ENCODE measurements around the gene MGLL. TPM values are rescaled to one million over a fixed set of nuclear protein-coding genes. Genes with fewer than 3 reads are reported as not detected.

Gene MGLL
- polyA plus RNA-seq, 4 donors, result 21.3 to 28.0 (median 26.9) TPM

DNA sequence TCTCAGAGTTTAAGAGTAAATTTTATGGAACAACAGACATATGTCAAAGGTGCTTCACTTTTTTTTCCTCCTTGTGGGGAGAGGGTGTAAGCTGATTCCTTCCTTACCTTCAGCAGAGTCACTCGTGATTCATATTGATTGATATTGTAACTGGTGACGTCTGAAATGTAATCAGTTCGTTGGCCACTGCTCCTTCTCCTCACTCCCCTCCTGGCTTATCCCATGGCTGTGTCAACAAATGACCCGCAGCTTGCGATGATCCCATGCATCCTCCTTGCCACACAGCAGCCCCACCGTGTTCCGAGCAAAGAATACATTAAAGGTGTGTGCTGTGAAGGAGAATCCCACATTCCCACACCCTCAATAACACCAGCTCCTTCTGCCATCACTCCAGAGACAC, 7.3 kb downstream of the MGLL start:
- DNase-seq (ENCODE audit: low read depth in 4 of 4, low spot score in 2 of 4), result no peak

DNA sequence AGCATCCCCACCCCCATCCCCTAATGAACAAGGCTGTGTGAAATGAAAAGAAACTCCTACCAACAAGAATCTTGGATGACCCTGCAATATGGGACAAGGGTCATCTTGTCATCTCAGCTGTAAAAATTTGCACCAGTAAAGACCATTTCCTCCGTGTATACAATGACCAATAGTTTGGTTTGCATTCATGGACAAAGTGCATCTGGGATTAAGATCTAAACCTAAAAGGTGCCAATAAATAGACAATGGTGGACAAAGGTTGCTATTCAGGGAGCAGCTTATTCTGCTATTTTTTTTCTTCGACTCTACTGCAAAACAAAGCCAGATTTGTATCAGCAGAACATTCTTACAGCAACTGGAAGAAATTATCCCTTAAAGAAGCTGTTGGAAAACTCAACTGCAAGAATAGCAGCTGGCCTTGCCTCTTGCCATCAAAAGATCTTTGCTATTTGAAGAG, 8.0 kb downstream of the MGLL start:
- no peak for DNase-seq (ENCODE audit: low read depth in 4 of 4, low spot score in 2 of 4)

DNA sequence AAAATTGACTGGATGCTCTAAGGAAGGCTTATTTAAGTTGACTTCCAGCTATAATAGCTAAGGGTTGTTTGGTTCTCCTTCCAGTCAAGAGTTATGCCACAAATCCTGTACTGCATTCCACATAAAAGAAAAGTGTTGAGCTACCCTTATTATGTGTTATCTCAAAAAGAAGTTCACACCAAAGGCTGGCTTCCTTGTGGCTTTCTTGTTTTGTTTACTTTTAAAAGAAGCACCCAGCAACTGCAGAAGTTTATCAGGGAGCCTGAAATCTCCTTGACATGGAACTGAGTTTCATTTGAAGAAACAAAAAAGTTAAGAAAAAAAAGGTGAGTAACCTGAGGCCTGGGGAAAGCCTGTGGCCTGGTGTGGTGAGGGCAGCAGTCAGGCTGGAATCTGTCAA, 10.2 kb downstream of the MGLL start:
- no peak for DNase-seq (ENCODE audit: low read depth in 4 of 4, low spot score in 2 of 4)

DNA sequence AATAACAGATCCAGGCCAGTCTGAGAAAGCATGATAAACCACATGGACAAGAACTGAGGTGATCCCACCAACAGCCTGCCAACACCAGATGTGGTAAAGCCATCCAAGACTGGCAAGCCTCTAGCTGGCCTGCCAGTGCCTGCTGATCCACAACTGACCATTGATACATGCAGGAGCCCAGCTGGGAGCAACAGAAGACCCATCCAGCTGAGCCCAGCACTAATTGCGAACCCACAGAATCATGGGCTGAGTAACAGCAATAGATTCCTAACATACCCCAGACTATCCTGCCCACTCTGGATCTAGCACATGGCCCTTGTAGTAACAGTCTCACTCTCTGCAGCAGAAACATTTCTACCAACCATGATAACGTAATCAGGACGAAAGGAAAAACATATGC, 10.6 kb downstream of the MGLL start:
- no peak for DNase-seq (ENCODE audit: low read depth in 4 of 4, low spot score in 2 of 4)

DNA sequence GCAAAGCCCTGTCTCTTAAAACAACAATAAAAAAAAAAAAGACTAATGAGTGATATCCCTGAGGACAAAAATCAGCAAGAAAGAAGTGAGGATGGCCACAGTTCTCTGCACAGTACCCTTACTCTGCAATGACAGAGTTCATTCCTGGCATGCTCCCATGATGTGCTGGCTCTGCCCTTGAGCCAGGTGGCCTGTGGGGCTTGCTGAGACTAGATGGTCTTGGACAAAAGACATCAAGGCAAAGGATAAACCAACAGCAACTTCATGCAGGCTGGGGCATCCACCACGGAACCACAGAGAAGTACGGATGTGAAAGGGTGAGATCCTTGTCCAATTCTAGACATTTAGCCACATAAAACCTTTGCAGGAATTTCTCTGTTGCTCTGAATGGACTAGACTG, 12.7 kb downstream of the MGLL start:
- DNase-seq (ENCODE audit: low read depth in 4 of 4, low spot score in 2 of 4), result no peak

DNA sequence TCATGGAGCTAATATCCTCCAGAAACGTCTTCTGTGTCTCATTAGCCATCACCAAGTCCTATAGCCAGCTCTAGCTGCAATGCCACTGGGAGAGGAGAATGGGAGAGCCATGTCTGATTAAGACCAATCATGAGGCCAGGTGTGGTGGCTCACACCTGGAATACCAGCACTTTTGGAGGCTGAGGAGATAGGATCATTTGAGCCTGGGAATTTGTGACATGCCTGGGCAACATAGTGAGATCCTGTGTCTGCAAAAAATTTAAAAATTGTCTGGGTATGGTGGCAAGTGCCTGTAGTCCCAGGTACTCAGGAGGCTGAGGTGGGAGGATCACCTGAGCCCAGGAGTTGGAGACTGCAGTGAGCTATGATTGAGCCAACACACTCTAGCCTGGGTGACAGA, 13.1 kb downstream of the MGLL start:
- no peak for DNase-seq (ENCODE audit: low read depth in 4 of 4, low spot score in 2 of 4)

DNA sequence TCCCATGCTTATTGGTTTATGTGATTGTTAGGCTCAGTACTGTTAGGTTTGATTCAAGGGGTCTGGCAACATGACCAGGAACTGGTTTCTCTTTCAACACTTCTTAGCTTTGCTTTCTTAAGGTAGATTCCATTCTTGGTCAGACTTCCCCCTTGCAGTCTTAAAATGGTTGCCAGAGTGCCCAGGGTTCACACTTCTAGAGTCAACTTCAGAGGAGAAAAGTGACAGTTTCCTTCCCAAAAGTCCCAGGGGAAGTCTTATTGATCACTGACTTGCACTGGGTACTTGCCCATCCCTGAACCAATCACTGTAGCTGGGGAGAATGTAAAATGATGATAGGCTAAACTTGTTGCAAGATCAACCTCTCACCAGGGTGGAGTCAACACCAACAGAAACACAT, 14.1 kb downstream of the MGLL start:
- DNase-seq (ENCODE audit: low read depth in 4 of 4, low spot score in 2 of 4), result no peak

DNA sequence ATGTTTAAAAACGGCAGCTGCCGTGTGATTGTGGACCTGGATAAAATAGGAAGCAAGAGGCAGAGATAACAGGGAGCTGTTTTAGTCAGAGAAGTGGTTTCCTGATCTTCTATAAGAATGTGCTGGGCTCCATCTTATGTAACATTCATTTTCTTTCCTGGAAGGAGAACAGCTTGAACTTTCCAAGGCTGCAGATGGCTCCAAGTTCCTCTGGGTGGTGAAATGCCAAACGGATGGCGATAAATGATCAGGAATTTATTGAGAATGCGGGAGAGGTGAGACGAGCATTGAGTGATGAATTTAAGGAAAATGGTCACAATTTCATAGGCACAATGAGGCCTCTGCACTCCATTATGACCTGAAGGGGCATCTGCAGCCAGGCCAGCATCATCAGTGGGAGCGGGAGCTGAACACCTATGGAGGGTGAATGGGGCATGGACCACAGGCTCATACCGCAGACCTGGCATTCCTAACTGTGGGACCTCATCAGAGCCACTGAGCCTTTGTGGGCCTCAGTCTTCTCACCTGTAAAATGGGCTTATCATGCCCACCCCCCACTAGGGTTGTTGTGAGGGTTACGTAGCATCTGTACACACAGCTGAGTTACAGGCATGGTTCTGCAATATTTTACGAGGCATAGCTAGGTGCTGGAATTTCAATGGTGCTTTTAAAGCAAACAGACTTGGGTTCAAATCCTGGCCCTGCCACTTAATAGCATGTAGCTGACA, 17.1 kb downstream of the MGLL start:
- DNase-seq (ENCODE audit: low read depth in 4 of 4, low spot score in 2 of 4), result no peak

DNA sequence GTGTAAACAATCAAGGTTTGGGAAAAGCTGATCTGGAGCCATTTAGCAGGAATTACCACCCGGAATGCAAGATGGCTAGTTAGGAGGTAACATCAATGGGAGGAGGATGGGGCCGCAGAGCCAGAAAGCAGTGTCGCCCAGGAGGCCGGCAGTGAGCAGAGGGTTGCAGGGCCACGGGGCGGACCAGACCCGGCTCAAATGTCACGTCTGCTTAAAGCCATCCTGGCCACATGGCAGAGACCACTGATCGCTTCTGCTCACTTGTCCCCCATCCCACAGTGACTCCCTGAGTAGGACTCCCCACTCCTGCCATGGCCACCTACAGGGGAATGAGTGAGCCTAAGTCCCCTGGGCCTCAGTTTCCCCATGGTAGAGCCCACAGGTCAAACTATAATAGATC, 18.2 kb downstream of the MGLL start:
- DNase-seq (ENCODE audit: low read depth in 4 of 4, low spot score in 2 of 4), result no peak

DNA sequence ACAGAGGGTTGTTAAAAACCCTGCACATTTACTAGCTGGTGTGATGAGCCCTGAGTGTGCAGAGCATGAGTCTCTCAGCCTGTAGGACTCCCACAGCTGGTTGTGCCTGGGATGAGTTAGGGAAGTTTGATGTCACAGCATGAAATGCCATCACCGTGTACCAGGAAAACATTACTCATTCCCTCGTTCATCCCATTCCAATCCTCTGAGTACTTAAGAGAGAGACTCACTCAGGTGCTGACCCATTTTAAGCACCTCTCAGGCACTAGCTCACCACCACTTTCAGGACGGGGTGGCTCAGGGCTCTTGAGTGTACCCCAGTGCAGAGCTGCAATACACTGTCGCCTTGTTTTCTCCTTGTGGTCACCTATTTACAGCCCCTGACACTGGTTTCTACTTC, 18.7 kb downstream of the MGLL start:
- DNase-seq (ENCODE audit: low read depth in 4 of 4, low spot score in 2 of 4), result no peak

DNA sequence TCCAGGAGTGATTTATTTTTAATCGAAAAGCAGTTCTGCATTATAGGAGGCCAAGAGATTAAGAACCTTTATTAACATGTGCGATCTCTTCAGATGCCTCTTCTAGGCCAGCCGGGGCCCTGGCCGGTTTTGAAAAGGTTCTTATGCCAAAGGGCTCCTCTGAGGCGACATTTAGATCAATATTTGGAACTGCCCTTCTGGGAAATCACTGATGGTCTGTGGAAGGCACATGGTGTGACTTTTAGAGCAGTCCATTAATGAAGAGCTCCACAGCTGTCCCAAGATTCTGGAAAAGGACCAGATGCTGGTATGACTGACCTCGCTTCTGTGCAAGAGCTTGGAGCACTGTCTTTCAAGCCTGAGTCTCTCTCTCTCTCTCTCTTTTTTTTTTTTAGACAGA, 19.7 kb downstream of the MGLL start:
- DNase-seq (ENCODE audit: low read depth in 4 of 4, low spot score in 2 of 4), result no peak

DNA sequence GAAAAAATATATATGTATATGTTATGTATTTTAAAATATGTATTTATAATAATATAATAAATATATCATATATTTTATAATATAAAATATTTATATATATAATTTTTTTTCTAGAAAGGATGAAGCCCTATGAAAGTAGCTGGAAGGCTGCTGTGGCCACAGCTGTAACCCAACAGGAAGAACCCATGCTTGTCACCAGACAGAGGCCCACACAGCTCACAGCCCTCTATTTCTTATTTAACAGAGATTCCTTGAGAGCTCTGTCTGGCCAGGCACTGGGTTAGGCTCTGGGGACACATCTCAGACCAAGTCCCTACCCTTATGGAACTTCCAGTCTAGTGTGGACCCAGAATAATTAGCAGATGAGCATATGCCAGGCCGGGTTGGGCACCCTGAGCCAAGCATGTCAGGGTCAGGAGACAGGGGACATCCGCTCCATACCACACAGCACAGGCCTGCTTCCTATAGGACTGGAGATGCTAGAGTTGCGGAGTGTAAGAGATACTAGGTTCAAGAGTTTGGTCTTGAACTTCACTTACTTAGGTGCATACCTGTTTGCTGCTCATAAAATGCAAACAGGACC, 20.5 kb downstream of the MGLL start:
- DNase-seq (ENCODE audit: low read depth in 4 of 4, low spot score in 2 of 4), result no peak

DNA sequence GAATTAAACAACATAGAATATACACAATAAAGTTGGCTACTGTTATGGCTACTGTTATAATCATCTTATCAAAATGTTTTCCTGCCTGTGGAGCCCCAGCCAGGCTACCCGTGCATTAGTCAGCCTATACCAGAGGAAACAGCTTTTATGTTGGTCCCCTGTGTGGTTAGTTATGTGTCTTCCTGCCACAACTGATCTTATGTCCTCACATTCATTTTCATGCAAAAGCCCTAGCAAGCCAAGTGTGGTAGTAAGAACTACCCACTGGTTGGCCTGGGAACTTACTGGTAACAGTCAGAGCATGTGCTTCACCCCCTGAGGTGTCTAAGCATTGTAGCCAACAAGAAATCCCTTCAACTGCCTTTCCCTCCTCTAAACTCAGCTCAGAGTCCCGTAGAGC, 21.8 kb downstream of the MGLL start:
- DNase-seq (ENCODE audit: low read depth in 4 of 4, low spot score in 2 of 4), result no peak

DNA sequence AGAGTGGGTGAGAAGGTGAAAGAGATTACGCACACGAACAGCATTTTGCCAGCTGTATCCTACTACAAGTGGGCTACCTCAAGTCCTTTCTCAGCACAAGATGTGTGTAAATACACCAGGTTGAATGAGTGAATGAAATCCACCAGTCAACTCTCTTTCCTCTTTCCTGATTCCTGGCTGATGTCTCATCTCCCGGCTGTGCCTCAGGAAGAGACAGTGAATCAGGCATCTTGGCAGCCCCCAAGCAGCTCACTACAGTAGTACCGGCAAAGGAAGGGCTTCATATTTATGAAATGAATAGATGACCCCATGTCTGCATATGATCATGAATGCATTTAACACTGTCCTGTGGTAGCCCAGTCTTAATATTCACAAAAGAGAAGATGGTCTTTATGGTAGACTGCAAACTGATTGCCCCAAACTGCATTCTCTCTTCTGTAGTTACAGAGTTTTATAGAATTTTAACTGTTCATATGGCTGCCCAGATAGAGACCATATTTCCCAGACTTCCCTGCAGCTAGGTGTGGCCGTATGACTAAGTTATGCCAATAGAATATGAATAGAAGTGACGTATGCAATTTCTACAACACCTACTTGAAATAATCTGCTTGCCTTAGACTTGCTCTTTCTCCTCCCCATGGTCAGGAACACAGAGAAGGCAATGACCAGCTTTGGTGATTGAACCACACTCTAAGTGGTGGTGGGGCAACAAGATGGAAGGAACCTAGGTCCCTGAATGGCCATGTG, 22.7 kb downstream of the MGLL start:
- no peak for DNase-seq (ENCODE audit: low read depth in 4 of 4, low spot score in 2 of 4)

DNA sequence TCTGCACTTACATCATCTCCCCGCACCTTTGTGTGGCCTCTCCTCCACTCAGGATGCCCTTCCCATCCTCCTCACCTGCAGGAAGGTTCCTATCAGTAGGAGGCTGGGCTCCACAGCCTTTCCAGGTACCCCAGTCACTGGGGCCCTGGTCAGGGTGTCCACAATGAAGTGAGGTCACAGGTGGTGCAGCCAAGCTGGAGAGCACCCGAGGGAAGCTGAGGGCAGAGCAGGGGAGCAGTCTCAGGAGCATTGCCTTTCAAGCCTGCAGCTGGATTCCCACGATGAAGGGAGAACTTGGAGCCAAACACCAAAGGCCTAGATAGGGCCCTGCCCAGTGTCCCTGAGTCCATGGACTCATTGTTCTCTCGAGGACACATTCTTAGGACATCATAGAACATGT, 23.6 kb downstream of the MGLL start:
- DNase-seq (ENCODE audit: low read depth in 4 of 4, low spot score in 2 of 4), result no peak

DNA sequence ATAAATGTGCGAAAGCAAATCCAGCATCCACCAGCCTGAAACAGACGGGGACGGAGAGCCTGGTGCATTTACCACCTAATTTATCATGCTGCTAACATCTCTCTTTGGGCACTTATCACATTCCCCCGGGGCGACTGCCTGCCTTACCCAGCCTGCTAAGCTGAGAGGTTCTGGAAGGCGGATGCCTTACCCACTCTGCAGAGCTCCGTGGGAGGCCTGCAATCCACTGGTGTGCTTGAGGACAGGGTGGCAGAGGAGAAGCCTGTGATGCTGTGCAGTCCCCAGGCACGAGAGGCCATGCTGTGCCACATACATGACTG, 25.5 kb downstream of the MGLL start:
- no peak for DNase-seq (ENCODE audit: low read depth in 4 of 4, low spot score in 2 of 4)

DNA sequence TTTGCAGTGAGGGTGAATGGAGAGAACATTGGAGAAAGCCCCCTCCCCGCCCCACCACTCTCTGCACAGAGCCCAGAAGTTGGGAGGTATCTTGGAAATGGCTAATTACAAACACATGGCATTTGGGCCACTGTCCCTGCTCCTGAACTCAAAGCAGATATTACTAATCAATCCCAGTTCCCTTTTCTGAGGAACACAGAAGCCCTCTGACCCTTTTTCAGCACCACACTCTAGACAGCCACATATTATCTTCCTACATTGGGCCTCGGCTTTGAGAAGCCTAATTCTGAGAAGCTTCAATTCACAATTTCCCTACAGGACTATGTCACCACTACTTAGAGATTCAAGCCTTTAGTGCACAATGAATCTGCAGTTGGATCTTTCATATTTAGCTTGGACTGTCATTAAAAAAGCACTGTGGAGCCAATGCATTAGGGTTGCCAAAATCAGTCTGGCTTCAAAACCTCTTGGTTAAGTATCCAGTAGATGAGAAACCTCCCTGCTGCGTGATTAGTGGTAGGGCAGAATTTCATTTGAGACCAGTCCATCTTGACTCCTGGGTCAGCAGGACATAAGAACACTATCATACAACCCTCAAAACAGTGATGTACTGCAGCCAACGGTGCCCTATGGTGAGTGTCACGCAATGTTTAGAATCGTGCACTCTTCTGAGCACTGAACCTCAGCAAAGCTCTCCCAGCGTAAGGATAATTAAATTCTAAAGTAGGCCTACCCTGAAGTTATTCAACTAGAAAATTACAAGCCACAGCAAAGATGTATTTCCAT, 26.1 kb downstream of the MGLL start:
- no peak for DNase-seq (ENCODE audit: low read depth in 4 of 4, low spot score in 2 of 4)

DNA sequence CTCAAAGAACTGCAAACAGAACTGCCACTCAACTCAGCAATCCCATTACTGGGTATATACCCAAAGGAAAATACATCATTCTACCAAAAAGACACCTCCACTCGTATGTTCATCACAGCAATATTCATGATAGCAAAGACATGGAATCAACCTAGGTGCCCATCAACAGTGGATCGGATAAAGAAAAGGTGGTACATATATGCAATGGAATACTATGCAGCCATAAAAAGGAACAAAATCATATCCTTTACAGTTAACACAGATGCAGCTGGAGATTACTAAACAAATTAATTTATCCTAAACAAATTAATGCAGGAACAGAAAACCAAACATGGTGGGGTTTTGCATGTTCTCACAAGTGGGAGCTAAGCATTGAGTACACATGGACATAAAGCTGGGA, 27.3 kb downstream of the MGLL start:
- no peak for DNase-seq (ENCODE audit: low read depth in 4 of 4, low spot score in 2 of 4)

DNA sequence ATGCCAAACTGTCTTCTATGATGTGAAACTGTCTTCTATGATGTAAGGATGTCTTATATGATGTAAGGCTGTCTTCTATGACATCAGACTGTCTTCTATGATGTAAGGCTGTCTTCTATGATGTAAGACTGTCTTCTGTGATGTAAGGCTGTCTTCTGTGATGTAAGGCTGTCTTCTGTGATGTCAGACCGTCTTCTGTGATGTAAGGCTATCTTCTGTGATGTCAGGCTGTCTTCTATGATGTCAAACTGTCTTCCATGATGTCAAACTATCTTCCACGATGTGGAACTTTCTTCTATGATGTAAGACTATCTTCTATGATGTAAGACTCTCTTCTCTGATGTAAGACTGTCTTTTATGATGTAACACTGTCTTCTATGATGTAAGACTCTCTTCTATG, 27.9 kb downstream of the MGLL start:
- DNase-seq (ENCODE audit: low read depth in 4 of 4, low spot score in 2 of 4), result no peak

DNA sequence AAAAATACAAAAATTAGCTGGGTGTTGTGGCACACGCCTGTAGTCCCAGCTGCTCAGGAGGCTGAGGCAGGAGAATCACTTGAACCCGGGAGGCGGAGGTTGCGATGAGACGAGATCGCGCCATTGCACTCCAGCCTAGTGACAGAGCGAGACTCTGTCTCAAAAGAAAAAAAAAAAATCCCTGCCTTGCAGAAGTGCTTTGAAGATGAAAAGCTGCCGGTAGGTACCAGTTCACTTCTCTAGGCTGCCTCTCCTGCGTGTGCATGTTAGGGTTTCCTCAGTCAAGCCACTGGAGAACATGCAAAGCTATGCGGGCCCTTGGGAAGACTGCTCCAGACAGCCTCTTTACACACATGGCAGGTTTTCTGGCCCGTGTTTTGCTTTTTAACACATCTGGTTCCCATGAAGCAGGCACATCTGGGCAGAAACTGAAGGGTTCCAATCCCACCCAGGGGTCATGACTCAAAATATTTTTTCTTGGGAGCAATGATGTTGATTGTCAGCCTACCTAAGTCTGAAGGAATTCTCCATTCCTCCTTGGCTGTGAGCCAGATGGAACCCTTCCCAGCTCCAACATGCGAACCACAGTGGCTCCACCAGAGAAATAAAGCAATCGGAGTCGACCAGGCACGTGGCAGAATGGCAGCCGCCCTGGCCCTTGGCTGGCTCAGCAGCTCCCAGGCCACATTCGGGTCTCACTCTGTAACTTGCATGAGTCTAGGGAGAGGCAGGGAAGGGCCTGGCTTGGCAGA, 29.6 kb downstream of the MGLL start:
- DNase-seq (ENCODE audit: low read depth in 4 of 4, low spot score in 2 of 4), result no peak
